PFSK-1 (cell line): ENCODE results near the gene ZNF281.

Source experiments
- FOXP2 ChIP-seq: optimal IDR thresholded peaks from 2 replicates; pipeline ENCODE3; 2011; ENCODE audit warnings: borderline replicate concordance, control low read depth, inconsistent platforms; ENCODE audit not compliant: insufficient read depth; ENCODE audit errors: extremely low read length, extremely low read depth
- POLR2AphosphoS5 ChIP-seq: IDR thresholded peaks from 2 replicates; pipeline ENCODE4 v1.6.1; 2012; ENCODE audit warnings: low read depth, mild to moderate bottlenecking, control low read depth, low read length, moderate library complexity
- REST ChIP-seq, 2 experiments: IDR thresholded peaks; 2 replicates each; pipeline versions ENCODE4 v1.6.1 to v1.8.0; 2011 to 2012; ENCODE audit warnings: low read depth in 2 of 2, low read length in 2 of 2, control low read depth in 1 of 2, inconsistent platforms in 1 of 2, mild to moderate bottlenecking in 1 of 2, moderate library complexity in 1 of 2; ENCODE audit not compliant: insufficient read depth in 1 of 2
- SIN3A ChIP-seq: IDR thresholded peaks from 2 replicates; pipeline ENCODE4 v1.6.1; 2012; ENCODE audit warnings: mild to moderate bottlenecking, low read length, moderate library complexity, borderline replicate concordance; ENCODE audit not compliant: insufficient read depth
- TAF1 ChIP-seq: IDR thresholded peaks from 2 replicates; pipeline ENCODE4 v1.6.1; 2012; ENCODE audit warnings: low read length, control low read depth, borderline replicate concordance; ENCODE audit not compliant: insufficient read depth

GRCh38 chr1:200445213-200445612 lies 35.4 kb upstream of the ZNF281 start:
- no peak for TF ChIP-seq REST (IDR thresholded peaks at IDR 0.05; ENCODE audit: insufficient read depth in 1 of 2, low read depth in 2 of 2, low read length in 2 of 2)
- TF ChIP-seq POLR2AphosphoS5: no peak
- TF ChIP-seq TAF1: no peak
- TF ChIP-seq FOXP2: no peak
- no peak for TF ChIP-seq SIN3A
